T-helper 17 cell (primary cell): Measurements from ENCODE around the gene TLE4. TPM values are rescaled to one million over a fixed set of nuclear protein-coding genes. Genes with fewer than 3 reads are reported as not detected.
"Not testable (repeated sequence)": the region's sequence is repeated elsewhere in the genome, so short reads cannot be mapped to it uniquely, and the experiment has no call there.

Experiments
- ATAC-seq: fragments of 150-1000 bp; cut with Tn5 transposase; 2 replicates; pipeline ENCODE4 v1.10.0; 2021; ENCODE audit warnings: mild to moderate bottlenecking, moderate library complexity
- DNase-seq, 3 donors: peaks; one replicate each; pipeline versions ENCODE4 v3.0.0 to v3.0.0-alpha.2; 2020 to 2021
- H3K9me3 ChIP-seq: one replicate; pipeline ENCODE4 v1.7.0; 2013; ENCODE audit warnings: low read length, mild to moderate bottlenecking; ENCODE audit not compliant: control insufficient read depth, poor library complexity, severe bottlenecking
- H3K27ac Mint-ChIP-seq: one replicate; pipeline ENCODE4 v1.8.0; 2022; ENCODE audit warnings: mild to moderate bottlenecking, moderate library complexity, mixed read lengths
- H3K27me3 Mint-ChIP-seq: one replicate; pipeline ENCODE4 v1.8.0; 2022; ENCODE audit warnings: mixed read lengths
- H3K36me3 Mint-ChIP-seq: one replicate; pipeline ENCODE4 v1.8.0; 2022; ENCODE audit warnings: low read depth, mixed read lengths
- H3K4me1 Mint-ChIP-seq: one replicate; pipeline ENCODE4 v1.8.0; 2022; ENCODE audit warnings: mild to moderate bottlenecking, mixed read lengths
- H3K4me3 Mint-ChIP-seq: one replicate; pipeline ENCODE4 v1.8.0; 2022; ENCODE audit warnings: mild to moderate bottlenecking, moderate library complexity, mixed read lengths
- total RNA-seq, 4 donors: library from RNA in 2 of 4; stranded (reverse) in 2 of 4; gene quantifications; one replicate each; pipeline ENCODE4 v1.2.3 and lab custom pipeline; 2022 to 2026

Gene TLE4
- total RNA-seq, 2 donors from 2014 or later: 104 to 154 TPM

- H3K36me3 Mint-ChIP-seq: peaks cover 5% of the 10 kb centered on the region
- H3K9me3 ChIP-seq: peaks cover 5% of the 10 kb centered on the region
- H3K4me3 Mint-ChIP-seq: no peak overlapping the region
- no peak for ATAC-seq
- DNase-seq: no peak
- peaks cover 33% of the 10 kb centered on the region for H3K4me1 Mint-ChIP-seq
- H3K27ac Mint-ChIP-seq: no peak overlapping the region
- H3K27me3 Mint-ChIP-seq: no peaks in the 10 kb centered on the region
Measured at GRCh38 chr9:79639354-79639753, 67.6 kb downstream of the TLE4 start.

DNA sequence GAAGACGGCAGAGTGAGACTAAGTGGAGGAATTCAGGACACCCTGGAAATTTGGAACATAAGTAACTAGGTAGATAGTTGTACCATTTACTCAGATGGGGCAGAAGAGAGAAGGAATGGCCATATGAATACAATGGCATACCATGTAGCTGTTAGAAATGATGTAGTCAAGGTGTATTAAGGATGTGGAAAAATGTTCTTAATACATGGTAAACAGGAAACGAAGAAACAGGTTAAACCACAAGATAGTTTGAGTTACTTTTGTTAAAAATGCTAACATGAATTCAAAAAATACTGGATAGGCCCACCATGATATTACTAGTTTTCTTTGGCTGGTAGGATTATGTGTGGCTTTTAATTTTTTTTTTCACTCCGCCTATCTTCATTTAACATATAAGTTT lies 68.3 kb downstream of the TLE4 start:
- peaks cover 30% of the 10 kb centered on the region for H3K4me1 Mint-ChIP-seq
- H3K9me3 ChIP-seq, H3K36me3 Mint-ChIP-seq, H3K27me3 Mint-ChIP-seq, H3K27ac Mint-ChIP-seq, DNase-seq: not testable (repeated sequence)
- peak overlapping the region; percentile 1 for H3K4me3 Mint-ChIP-seq
- peak; percentile 37 for ATAC-seq

GRCh38 chr9:79641070-79641469 lies 69.3 kb downstream of the TLE4 start:
- Mint-ChIP-seq H3K27me3 (no peaks in the 10 kb centered on the region), H3K36me3 (peaks cover 5% of the 10 kb centered on the region), H3K27ac (peak overlapping the region; percentile 19), H3K4me3 (no peak overlapping the region), H3K4me1 (peaks cover 27% of the 10 kb centered on the region)
- DNase-seq (no peak), ATAC-seq (no peak)
- H3K9me3 ChIP-seq: peaks cover 5% of the 10 kb centered on the region

DNA sequence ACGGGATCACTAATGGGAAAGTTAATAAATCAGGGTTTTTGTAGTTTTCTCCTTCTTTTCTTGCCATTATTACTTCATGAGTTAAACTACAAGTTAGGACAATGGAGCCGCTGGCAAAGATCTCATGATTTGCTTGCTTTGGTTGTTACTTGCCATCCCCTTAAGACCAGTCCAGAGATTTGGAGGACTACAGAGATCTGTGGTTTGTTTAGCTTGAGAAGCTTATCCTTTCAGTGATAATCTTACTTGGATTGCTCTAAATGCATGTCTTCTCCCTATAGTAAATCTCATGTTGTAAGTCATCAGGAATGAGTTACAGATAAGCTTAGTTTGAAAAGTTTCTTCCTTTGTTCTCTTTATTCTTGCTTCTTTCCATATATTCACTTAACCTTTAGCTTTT lies 70.9 kb downstream of the TLE4 start:
- Mint-ChIP-seq H3K27ac (no peak overlapping the region), H3K4me1 (peaks cover 16% of the 10 kb centered on the region)

DNA sequence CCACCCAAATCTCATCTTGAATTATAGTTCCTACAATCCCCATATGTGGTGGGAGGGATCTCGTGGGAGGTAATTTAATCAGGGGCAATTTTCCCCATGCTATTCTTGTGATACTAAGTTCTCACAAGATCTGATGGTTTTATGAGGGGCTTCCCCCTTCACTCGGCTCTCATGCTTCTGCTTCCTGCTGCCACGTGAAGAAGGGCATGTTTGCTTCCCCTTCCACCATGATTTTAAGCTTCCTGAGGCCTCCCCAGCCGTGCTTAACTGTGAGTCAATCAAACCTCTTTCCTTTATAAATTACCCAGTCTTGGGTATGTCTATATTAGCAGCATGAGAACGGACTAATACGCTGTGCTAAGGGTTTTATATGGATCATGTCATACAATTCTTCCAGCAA lies 72.3 kb downstream of the TLE4 start:
- no peak for ATAC-seq
- Mint-ChIP-seq H3K4me3 (no peak overlapping the region), H3K27ac (no peak overlapping the region), H3K4me1 (peaks cover 14% of the 10 kb centered on the region), H3K36me3 (peaks cover 2% of the 10 kb centered on the region), H3K27me3 (no peaks in the 10 kb centered on the region)
- no peak for DNase-seq
- H3K9me3 ChIP-seq: peaks cover 2% of the 10 kb centered on the region

More for the DNA sequence above, 70.9 kb downstream of the TLE4 start:
- ATAC-seq: no peak
- H3K9me3 ChIP-seq: peaks cover 5% of the 10 kb centered on the region
- no peak for DNase-seq
- Mint-ChIP-seq H3K36me3 (peaks cover 2% of the 10 kb centered on the region), H3K4me3 (no peak overlapping the region), H3K27me3 (no peaks in the 10 kb centered on the region)

DNA sequence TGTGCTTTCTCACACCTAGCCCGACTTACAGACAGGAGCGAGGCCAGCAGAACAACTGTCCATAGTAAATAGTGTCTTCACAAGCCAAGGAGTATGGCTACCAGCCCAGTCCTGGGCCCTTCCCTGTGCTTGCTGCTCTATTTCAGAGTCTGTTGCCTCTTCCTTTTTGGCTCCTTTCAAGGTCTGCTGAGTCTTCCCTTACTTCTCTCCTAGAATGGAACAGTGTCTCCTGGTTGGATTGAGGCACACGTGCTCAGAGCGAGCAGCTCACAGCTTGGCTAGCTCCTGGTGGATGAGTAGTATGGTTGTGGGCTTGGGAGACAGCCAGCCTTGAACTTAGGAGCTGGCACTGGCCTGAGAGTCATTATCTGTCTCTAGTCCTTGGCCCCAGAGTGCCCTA lies 72.8 kb downstream of the TLE4 start:
- ATAC-seq (no peak), DNase-seq (no peak)
- H3K27ac Mint-ChIP-seq: peak overlapping the region; percentile 12
- H3K36me3 Mint-ChIP-seq: peaks cover 2% of the 10 kb centered on the region
- H3K9me3 ChIP-seq: peaks cover 2% of the 10 kb centered on the region
- H3K4me3 Mint-ChIP-seq: no peak overlapping the region
- H3K27me3 Mint-ChIP-seq: no peaks in the 10 kb centered on the region
- H3K4me1 Mint-ChIP-seq: peaks cover 14% of the 10 kb centered on the region

- peaks cover 11% of the 10 kb centered on the region for H3K4me1 Mint-ChIP-seq
- no peaks in the 10 kb centered on the region for H3K27me3 Mint-ChIP-seq
- no peak for DNase-seq
- H3K27ac Mint-ChIP-seq: peak overlapping the region; percentile 12
- ATAC-seq: no peak
- no peak overlapping the region for H3K4me3 Mint-ChIP-seq
- H3K9me3 ChIP-seq: peaks cover 2% of the 10 kb centered on the region
- peaks cover 2% of the 10 kb centered on the region for H3K36me3 Mint-ChIP-seq
Measured at GRCh38 chr9:79645110-79645509, 73.3 kb downstream of the TLE4 start.

DNA sequence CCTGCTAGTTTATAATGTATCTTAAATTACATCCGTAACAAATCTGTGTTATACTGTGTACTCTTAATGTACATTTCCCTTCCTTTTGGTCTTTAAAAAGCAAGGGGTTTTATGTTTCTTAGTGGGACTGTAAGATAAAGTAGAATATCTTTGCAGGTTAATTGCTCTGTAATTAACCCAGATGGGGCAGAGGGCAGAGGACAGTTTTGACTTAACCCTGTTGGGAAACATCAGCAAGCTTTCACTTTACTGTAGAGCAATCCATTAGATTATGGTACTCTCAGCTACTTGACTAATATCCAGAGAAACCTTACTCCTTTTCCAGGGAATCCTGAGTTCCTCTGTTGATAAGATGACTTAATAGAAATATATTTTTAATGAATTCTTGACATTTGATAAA lies 74.3 kb downstream of the TLE4 start:
- no peak overlapping the region for H3K27ac Mint-ChIP-seq
- H3K27me3 Mint-ChIP-seq: no peaks in the 10 kb centered on the region
- DNase-seq: no peak
- peaks cover 2% of the 10 kb centered on the region for H3K9me3 ChIP-seq
- H3K36me3 Mint-ChIP-seq: peaks cover 2% of the 10 kb centered on the region
- peaks cover 10% of the 10 kb centered on the region for H3K4me1 Mint-ChIP-seq
- H3K4me3 Mint-ChIP-seq: no peak overlapping the region
- no peak for ATAC-seq

GRCh38 chr9:79651251-79651795 lies 79.6 kb downstream of the TLE4 start:
- no peaks in the 10 kb centered on the region for H3K9me3 ChIP-seq
- H3K4me1 Mint-ChIP-seq: peaks cover 4% of the 10 kb centered on the region
- H3K27ac Mint-ChIP-seq: peak overlapping the region; percentile 39
- no peak for DNase-seq
- no peak for ATAC-seq
- H3K36me3 Mint-ChIP-seq: no peaks in the 10 kb centered on the region
- no peaks in the 10 kb centered on the region for H3K27me3 Mint-ChIP-seq
- no peak overlapping the region for H3K4me3 Mint-ChIP-seq

DNA sequence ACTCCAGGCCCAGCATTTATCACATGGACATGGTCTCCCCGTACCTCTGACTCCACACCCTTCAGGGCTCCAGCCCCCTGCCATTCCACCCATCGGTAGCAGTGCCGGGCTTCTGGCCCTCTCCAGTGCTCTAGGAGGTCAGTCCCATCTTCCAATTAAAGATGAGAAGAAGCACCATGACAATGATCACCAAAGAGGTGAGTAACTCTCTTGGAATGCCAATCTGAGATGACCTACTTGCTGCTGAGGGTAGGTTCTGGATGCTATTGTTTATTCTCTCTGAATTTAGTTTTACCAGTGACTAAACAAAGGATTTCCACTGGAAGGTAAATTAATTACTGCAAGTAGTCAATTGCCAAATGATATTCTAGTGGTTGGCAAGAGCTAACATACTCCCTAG lies 80.8 kb downstream of the TLE4 start:
- no peak for ATAC-seq
- Mint-ChIP-seq H3K36me3 (peaks cover 5% of the 10 kb centered on the region), H3K27me3 (no peaks in the 10 kb centered on the region), H3K4me1 (peaks cover 4% of the 10 kb centered on the region), H3K4me3 (peak overlapping the region; percentile 25), H3K27ac (no peak overlapping the region)
- no peak for DNase-seq
- H3K9me3 ChIP-seq: no peaks in the 10 kb centered on the region

DNA sequence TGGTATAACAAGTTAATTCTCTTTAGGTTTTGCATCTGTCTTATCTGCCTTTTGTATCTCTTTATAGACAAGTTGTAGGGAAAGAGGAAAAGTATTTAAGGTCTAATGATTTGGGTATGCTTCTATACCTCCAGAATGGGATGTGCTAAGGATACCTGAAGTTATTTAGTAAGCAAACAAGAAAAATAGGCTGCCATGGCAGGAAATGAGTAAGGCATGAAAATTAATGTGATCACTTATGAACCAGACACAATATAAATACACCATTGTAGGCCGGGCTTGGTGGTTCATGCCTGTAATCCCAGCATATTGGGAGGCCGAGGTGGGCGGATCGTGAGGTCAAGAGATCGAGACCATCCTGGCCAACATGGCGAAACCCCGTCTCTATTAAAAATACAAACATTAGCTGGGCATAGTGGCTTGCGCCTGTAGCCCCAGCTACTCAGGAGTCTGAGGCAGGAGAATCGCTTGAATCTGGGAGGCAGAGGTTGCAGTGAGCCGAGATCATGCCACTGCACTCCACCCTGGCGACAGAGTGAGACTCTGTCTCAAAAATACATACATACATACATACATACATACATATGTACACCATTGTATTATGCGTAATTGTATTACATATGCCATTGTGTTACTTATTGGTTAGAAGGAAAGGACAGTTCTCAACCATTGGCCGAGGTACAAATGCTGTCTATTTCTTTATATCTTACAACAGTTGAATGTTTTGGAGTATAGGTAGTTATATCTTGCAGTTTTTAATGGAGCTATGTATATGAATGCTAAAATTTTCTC lies 83.0 kb downstream of the TLE4 start:
- not testable (repeated sequence) for H3K36me3 Mint-ChIP-seq, ATAC-seq, H3K27ac Mint-ChIP-seq, H3K4me3 Mint-ChIP-seq, H3K9me3 ChIP-seq, DNase-seq, H3K27me3 Mint-ChIP-seq
- peaks cover 12% of the 10 kb centered on the region for H3K4me1 Mint-ChIP-seq

DNA sequence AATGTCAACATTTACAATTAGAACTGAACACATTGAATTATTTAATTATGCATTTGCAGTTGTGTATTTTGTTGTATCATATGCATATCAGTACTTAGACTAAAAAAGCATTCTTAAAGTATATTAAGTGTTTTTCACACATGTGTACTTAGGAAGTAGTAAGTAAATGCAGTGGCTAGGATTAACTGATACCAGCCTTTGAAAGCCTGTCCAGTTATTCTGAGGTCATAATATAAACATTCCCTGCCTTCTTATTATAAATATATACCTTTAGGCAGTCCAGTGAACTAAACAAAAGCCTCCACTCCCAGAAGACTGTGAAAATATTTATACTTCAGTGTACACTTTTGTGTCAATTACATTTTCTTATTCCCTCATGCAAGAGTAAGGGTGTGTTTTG lies 83.8 kb downstream of the TLE4 start:
- H3K36me3 Mint-ChIP-seq: peaks cover 6% of the 10 kb centered on the region
- H3K27me3 Mint-ChIP-seq: no peaks in the 10 kb centered on the region
- no peak for DNase-seq
- H3K9me3 ChIP-seq: no peaks in the 10 kb centered on the region
- H3K27ac Mint-ChIP-seq: no peak overlapping the region
- no peak for ATAC-seq
- H3K4me3 Mint-ChIP-seq: no peak overlapping the region
- peaks cover 9% of the 10 kb centered on the region for H3K4me1 Mint-ChIP-seq

GRCh38 chr9:79656169-79656568 lies 84.4 kb downstream of the TLE4 start:
- H3K4me3 Mint-ChIP-seq: no peak overlapping the region
- H3K27ac Mint-ChIP-seq: no peak overlapping the region
- DNase-seq (no peak), ATAC-seq (no peak)
- no peaks in the 10 kb centered on the region for H3K9me3 ChIP-seq
- H3K27me3 Mint-ChIP-seq: no peaks in the 10 kb centered on the region
- H3K4me1 Mint-ChIP-seq: peaks cover 12% of the 10 kb centered on the region
- peaks cover 6% of the 10 kb centered on the region for H3K36me3 Mint-ChIP-seq

DNA sequence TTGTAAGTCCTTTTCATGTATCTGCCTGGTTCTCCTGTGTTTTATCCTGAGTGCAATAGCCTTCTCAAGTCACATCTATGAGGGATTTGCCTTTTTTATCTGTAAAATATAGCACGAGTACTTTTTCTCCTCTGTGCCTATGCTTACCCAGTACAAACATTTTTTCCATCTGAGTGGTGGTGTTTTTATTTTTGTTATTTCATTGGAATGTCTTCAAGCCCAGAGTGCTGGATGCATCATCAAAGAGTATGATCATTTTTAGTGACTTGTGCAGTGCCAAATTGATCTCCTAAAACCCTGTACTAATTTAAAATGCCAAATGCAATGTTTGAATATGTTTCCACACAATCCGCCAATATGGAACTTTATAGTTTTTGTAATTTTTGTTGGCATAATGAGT lies 86.1 kb downstream of the TLE4 start:
- ATAC-seq (no peak), DNase-seq (no peak)
- Mint-ChIP-seq H3K36me3 (peaks cover 6% of the 10 kb centered on the region), H3K4me1 (peaks cover 25% of the 10 kb centered on the region), H3K4me3 (no peak overlapping the region), H3K27ac (no peak overlapping the region), H3K27me3 (no peaks in the 10 kb centered on the region)
- H3K9me3 ChIP-seq: no peaks in the 10 kb centered on the region
